GM19238 (cell line): ENCODE data around the gene FHOD1.
A peak's percentile ranks its signal among the peaks of the same experiment; 100 is the strongest.

Source experiments
- DNase-seq: peaks from one replicate; pipeline ENCODE4 v3.0.0; 2011; ENCODE audit warnings: low spot score; ENCODE audit not compliant: insufficient read length

The FHOD1 gene

DNA sequence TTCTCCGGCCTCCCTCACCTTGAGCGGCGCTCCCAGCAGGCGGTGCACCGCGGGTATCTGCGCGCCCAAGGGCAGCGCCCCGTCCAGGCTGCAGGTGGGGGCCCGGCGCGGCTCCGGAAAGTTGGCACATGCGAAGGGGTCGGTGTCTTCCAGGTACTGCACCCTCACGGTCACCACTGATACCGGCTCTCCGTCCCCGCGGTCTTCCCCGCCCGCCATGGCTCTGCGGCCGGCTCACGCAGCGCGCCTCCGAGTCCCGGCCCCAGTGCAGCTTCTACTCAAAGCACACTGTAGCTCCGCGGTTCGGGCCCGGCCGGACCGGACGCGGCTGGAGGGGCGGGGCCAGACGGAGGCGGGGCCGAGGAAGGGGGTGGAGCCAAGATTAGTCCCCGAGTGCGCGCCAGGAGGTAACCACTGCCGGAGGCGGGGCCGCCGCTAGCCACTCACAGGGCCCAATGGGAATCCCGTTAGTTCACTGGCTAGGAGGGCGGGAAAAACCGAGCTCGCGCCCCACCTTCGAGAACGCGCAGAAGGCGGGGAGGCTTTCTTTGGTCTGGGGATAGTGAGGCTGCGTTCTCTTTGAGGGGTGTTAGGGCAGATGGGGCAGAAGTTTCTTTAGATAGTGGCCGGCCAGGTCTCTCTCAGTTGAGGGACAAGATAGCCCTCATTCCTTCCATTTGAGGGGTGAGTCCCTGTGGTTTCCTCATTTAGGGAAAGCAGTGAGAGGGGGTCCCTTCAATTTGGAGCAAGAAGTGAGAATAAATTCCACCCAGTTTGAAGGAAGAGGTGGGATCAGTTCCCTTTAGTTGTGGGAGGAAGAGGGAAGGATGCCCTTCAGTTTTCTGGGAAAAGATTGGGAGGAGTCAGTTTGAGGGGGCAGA is at the start of gene FHOD1:
TSS of gene FHOD1 (minus strand) at position 290 of the 881 bp plus-strand sequence. CDS start at position 219, 71 bp downstream.
- peak; percentile 92 for DNase-seq

DNA sequence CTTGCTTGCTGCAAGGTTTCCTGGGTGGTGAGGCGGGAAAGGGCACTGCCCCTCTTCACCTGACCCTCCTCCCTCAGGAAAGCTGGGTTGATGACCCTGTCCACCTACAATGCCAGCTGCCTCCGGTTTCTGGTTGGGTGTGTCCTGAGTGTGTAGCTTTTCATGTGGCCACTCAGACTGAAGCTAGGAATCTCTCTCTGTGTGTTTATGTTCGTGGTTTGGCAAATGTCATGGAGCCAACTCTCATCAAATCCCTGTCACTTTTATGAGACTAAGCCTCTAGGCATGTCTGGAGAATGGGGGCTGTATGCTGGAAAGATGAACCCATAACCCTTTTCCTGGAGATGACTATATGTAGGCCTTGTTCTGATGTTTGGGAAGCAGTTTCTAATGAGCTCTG is 49.1 kb upstream of the FHOD1 start:
- no peak for DNase-seq

DNA sequence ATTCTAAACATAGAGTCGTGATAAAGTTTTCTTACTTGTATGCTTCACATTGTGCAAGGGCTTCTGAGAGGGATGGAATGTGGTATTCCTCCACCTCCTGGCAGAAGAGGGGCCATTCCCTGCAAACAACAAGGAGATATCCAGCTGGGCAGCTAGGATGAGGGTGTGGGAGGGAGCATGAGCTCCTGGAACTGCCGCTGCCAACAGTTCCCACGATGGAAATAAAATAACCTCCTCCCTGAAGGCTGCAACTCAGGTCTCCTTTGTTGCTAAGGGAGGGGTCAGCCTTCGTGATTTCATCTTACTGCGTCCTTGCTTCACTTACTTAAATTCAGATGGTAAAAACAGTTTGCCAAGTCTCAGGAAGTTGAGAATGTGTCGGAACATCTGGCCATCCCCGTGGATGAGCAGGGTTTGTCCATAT is 47.7 kb upstream of the FHOD1 start:
- DNase-seq = no peak

DNA sequence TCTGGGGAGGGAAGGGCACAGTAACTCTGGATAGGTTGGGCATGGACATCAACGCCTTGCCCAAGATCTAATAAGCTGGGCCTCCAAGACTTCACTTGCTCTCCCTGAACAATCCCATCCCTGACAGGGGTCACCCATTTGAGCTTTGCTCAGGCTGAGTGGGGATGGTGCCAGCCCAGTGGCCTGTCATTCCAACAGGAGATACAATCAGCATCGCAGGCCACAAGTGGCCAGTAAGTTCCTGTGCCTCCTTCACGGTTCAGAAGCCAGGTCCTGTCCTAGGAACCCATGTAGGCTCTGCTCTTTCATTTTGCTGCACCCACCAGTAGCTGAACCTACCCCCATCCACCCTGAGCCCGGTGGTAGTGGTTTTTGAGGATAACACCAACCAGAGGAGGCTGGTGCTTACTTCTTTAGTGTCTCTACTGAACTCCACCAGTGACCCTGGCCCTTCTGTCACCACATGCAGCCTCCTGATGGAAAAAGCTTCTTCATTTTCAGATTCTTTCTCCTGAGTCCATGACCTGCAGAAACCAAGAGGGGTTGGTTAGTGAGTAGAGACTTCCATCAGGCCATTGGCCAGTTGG is 47.0 kb upstream of the FHOD1 start:
- no peak for DNase-seq

DNA sequence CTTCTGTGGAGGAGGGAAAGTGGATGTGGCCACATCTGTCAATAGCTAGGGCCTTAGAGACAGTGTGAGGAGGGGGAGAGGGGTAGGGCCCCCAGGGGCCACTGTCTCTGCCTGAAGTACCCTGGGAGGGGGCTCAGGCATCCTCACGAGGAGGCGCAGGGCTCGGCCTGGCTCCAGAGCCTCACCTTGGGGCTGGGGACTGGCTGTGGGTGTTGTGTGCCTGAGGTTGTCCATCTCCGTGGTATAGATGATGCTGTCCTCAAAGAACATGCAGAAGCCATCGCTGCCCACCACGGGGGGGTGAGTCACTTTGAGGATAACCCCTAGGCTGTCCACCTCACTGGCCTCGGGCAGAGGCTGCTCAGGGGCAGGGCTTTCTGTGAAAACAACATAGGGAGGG is 44.2 kb upstream of the FHOD1 start:
- DNase-seq = no peak

DNA sequence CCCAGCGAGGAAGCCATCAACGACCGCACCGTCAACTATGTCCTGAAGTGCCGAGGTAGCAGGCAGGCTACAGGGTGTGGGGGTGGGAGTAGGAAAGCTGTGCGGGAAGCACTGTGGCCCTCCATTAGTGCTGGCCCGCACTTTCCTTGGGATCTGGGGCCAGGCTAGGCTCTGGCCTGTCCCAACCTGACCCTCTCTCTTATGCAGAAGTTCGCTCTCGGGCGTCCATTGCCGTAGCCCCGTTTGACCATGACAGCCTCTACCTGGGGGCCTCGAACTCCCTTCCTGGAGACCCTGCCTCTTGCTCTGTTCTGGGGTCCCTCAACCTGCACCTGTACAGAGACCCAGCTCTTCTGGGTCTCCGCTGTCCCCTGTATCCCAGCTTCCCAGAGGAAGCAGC is 40.7 kb upstream of the FHOD1 start:
- no peak for DNase-seq

DNA sequence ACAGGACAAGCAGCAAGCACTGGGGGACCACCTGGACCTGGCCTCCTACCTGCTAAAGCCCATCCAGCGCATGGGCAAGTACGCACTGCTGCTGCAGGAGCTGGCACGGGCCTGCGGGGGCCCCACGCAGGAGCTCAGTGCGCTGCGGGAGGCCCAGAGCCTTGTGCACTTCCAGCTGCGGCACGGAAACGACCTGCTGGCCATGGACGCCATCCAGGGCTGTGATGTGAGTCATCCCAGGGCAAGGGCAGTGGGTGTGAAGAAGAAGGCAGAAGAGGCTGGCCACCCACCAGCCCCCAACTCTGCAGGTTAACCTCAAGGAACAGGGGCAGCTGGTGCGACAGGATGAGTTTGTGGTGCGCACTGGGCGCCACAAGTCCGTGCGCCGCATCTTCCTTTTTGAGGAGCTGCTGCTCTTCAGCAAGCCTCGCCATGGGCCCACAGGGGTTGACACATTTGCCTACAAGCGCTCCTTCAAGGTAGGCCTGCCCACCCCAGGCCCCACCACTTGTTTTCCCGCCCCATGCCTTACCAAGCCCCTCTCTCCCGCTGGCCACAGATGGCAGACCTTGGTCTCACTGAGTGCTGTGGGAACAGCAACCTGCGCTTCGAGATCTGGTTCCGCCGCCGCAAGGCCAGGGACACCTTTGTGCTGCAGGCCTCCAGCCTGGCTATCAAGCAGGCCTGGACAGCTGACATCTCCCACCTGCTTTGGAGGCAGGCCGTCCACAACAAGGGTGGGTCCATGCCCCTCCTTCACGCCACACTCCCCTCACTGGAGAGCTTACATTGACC is 39.4 kb upstream of the FHOD1 start:
- DNase-seq = no peak

DNA sequence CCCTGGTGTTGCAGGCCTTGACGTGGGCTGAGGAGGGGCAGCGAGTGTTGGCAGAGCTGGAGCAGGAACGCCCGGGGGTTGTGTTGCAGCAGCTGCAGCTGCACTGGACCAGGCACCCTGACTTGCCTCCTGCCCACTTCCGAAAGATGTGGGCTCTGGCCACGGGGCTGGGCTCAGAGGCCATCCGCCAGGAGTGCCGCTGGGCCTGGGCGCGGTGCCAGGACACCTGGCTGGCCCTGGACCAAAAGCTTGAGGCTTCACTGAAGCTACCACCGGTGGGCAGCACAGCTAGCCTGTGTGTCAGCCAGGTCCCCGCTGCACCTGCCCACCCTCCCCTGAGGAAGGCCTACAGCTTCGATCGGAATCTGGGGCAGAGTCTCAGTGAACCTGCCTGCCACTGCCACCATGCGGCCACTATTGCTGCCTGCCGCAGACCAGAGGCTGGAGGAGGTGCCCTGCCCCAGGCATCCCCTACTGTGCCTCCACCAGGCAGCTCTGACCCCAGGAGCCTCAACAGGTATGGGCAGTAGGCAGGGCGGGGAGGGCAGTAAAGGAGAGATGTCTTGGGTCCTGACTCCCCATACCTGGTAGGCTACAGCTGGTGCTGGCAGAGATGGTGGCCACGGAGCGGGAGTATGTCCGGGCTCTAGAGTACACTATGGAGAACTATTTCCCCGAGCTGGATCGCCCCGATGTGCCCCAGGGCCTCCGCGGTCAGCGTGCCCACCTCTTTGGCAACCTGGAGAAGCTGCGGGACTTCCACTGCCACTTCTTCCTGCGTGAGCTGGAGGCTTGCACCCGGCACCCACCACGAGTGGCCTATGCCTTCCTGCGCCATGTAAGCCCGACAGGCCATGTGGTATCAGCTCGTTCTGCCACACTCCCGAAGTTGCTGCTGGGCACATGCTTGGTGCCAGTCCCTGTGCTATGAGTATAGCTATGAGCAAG is 37.7 kb upstream of the FHOD1 start:
- DNase-seq = no peak

DNA sequence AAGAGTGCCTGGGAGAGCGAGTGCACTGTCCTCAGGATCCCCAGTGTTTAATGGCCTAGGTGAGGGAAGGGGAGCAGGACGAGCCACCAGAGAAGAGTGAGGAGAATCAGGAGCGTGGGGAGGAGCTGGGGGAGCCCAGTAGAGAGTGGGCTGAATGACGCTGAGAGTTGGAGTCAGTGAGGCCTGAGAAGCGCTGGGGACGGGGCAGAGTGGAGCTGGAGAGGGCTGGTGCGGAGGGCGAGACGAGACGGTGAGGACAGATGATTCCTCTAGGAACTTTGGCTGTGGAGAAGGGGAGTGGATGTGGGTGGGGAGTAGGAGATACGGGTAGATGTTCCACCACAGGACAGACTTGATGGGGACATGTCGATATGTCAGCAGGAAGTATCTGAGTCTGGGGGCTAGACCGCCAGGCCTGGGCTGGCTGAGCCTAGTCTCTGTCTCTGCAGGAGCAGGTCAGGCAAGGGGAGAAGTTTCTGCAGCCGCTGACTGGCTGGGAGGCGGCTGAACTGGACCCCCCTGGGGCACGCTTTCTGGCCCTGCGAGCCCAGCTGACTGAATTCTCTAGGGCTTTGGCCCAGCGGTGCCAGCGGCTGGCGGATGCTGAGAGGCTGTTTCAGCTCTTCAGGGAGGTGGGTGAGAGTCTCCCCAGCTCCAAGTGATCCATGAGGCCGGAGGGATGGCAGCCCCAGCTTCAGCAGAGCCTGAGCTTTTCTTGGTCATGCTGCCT is 36.7 kb upstream of the FHOD1 start:
- DNase-seq = no peak

DNA sequence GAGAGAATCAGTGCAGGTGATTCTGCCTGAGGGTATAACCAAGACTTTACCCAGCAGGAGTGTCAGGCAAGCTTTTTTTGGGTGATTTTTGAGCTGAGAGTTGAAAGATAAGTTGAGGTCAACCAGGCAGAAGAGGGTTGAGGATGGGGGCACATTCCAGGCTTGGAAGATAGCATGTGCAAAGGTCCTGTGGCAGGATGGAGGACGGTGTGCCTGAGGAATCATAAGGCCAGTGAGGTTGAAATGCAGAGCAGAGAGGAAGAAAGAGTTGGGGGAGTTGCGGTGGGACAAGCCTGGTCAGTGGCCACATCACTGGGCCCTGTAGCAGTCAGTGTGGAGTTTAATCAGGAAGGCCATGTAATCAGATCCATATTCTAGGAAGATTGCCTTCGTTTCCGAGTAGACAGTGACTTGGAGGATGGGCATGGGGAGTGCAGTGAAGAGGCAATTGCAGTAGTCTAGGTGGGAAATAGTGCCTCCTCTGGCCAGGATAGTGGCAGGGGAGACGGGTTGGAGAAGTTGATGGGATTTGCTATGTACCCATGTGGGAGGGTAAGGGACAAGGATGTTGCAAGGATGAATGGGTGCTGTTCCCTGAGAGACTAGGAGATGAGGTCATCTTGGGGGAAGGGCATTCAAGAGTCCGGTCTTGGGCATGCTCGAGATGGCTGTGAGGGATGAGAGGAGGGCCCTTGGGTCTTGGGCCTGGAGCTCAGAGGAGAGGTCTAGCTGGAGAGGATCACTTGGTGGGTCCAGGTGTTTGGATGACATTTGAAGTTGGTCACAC is 36.0 kb upstream of the FHOD1 start:
- no peak for DNase-seq

DNA sequence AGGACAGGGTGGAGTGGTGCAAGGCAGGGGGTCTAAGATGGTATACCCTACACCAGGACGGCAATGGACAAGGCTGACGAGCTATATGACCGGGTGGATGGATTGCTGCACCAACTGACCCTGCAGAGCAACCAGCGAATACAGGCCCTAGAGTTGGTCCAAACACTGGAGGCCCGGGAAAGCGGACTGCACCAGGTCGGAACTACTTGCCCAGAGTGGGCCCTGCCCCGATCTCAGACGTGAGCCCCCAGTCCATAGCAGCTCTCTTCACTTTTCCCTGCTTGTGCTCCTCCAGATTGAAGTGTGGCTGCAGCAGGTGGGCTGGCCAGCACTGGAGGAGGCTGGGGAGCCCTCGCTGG is 35.1 kb upstream of the FHOD1 start:
- no peak for DNase-seq

DNA sequence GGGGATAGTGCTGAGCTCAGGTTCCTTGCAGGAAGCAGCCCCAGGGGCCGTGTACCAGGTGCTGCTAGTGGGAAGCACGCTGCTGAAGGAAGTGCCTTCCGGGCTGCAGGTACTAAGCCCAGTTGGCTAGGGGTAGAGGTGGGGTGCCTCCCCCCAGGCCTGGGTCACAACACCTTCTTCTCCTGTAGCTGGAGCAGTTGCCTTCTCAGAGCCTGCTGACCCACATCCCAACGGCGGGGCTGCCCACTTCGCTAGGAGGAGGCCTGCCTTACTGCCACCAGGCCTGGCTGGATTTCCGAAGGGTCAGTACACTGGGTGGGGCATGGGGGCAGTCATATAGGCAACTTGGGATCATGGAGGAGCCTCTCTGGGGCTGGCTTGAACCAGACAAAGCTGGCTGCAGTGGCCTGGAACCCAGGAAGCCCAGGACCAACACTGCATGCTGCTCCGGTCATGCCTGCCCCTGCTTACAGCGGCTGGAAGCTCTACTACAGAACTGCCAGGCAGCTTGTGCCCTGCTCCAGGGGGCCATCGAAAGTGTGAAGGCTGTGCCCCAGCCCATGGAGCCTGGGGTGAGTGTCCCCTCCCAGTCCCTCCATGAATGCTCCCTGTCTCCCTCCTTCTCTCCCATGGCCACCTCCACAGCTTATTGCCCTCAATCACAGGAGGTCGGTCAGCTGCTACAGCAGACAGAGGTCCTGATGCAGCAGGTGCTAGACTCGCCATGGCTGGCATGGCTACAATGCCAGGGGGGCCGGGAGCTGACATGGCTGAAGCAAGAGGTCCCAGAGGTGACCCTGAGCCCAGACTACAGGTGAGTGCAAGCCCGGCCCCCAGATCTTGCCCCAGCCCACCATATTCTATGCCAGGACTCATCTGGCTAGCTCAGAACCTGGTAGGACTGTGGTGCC is 34.5 kb upstream of the FHOD1 start:
- no peak for DNase-seq

DNA sequence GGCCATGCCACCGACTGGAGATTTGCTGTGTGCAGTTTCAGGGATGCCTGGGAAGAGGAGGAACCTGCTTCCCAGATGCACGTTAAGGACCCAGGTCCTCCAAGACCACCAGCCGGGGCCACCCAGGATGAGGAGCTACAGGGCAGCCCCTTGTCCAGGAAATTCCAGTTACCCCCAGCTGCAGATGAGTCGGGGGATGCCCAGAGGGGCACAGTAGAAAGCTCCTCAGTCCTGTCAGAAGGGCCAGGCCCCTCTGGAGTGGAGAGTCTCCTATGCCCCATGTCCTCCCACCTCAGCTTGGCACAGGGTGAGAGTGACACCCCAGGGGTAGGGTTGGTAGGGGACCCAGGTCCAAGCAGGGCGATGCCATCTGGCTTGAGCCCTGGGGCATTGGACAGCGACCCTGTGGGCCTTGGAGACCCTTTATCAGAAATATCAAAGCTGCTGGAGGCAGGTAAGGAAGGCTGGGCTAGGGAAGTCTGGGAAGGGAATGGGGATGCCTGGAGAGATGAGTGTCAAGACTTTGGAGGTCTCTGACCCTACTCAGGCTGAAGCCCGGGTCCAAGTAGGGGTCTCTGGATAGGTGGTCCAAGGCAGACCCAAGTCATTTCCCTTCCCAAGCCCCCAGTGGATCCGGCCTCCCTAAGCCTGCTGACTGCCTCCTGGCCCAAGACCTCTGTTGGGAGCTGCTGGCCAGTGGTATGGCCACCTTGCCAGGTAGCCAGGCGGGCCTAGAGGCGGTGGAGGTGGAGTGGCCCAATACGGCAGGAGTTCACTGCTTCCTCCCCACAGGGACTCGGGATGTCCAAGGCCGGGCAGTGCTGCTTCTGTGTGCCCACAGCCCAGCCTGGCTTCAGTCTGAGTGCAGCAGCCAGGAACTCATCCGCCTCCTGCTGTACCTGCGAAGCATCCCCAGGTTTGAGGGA is 33.1 kb upstream of the FHOD1 start:
- DNase-seq = no peak

DNA sequence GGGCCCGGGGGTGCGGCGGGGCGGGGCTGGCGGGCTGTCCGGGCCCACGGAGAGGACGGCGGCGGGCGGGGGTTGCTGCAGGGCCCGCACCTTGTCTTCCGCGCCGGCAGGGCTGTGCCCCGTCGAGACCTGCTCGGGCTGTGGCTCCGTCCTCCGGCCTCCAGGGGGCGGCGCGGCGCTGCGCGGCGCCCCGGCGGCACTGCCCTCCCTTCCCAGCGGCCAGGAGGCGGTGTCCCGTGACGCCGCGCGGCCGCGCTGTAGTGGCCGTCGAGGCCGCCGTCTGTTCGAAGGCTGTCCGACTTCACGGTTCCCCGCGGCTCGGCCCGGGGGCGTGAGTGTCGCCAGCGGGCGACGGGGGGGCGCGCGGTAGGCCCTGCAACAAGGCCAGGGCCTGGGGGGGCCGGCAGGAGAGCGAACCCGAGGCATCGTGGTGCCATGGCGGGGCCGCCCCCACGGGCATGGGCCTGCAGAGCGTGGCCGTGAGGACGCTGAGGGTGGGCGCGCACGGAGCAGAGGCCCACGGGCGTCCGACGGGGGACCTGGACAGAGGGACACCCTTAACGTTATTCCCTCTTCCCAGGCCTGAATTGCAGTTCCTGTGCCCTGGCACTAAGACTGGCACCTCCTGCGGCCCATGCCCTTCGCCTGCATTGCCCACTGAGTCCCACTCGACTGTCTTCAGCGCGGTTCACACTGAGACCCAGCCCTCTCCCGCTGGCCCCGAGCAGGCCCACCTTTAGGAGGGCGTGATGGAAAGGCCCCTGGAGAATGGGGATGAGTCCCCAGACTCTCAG is 32.2 kb upstream of the FHOD1 start, which contains the start of gene PLEKHG4:
TSS of gene PLEKHG4 (plus strand) at position 237 of the 794 bp plus-strand sequence. CDS start at position 750, 513 bp downstream.
- DNase-seq = peak; percentile 98

DNA sequence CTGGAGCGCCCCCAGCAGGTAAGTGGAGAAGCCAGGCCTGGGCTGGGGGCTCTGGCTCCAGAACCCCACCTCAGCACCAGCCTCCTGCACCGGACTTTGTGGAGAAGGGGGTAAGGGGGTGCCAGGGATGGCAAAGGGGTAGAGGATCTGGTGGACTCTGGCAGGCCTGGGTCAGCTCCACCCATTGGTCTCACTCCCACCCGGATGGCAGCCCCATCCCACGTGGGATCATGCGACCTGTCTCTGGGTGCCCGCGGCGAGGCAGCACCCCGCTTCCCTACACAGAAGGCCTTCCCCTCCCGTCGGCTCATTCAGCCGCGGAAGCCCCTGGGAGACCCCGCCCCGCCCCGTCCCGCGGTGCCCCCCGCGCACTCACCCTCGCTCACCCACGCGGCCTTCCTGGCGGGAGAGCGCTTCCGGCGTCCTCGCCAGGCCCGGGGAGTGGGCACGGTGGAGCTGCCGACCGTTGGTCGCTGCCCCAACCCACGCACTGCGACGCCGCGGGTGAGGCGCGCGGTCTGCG is 31.6 kb upstream of the FHOD1 start:
- DNase-seq = peak; percentile 72
